Skin epidermis (tissue), 12 donors: ENCODE data around the gene EML4.

ENCODE experiments used
- H3K27ac ChIP-seq, 21 experiments: fragments of 200-600 bp; sonication (generic) in 11 of 21; one replicate each; pipeline ENCODE4 v1.5.0; 2020; ENCODE audit warnings: mild to moderate bottlenecking in 3 of 21, inconsistent platforms in 2 of 21, moderate library complexity in 2 of 21
- H3K4me3 ChIP-seq, 7 experiments: fragments of 200-600 bp; sonication (generic) in 2 of 7; one replicate each; pipeline ENCODE4 v1.5.0; 2020; ENCODE audit warnings: inconsistent platforms in 2 of 7, mild to moderate bottlenecking in 2 of 7, moderate library complexity in 1 of 7

The EML4 gene

DNA sequence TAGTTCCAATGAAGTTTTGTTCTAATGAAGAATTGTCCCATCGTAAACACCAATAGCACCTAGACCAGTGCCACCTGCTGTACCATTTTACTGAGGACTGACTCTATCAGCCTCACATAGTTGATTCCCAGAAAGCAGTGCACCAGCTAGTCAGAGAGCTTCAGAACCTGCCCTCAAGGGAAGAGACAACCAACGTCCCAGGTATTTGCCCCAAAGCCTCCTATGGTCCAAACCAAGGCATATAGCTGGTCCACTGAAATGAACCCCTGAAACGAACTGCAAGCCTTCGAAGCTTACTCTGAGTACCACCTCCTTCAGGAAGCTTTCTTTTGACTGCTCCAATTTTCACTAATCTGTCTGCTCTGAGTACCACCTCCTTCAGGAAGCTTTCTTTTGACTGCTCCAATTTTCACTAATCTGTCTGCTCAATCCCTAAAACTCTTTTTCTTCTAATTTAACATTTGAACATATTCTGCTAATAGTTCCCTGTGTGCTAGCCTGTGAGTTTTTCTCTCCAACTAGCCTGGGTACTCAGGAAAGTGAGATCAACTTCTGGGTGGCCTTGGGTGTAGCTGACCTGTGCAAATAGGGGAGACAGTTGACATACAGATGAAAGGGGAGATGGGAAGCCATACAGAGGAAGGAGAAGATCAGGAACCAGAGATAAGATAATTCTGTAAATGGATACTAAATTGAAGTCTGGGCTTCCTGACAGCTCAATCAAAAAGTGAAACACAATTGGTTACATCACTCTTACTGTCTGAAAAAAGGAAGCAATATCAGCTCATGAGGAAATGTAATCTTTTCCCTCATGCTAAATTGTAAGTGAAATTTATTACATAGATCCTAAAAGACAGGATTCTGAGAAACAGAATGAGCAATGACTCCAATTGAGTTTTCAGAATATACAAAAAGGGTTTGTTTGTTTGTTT, 33.5 kb upstream of the EML4 start:
- H3K27ac ChIP-seq: peak overlapping the region in 9 of 21 experiments; percentile 7 to 96 (median 50)
- H3K4me3 ChIP-seq: no peak overlapping the region

DNA sequence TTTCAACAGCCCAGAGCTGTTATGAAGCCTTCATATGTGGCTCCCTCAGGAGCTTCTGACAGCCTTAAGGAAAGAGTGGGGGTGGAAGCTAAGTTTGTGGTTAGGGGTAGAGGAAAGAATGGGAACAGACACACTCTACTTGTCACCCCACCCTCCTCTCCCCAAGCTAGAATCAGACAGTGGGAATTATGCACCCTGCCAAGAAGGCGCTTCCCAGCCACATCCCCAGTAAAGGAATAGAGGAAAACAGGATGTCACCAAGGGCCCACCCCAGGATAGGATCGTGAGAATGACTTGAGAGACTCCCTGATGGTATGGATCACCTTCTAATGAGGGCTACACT, 32.4 kb upstream of the EML4 start:
- H3K4me3 ChIP-seq: no peak overlapping the region
- peak overlapping the region in 6 of 21 experiments; percentile 18 to 96 (median 46) for H3K27ac ChIP-seq

DNA sequence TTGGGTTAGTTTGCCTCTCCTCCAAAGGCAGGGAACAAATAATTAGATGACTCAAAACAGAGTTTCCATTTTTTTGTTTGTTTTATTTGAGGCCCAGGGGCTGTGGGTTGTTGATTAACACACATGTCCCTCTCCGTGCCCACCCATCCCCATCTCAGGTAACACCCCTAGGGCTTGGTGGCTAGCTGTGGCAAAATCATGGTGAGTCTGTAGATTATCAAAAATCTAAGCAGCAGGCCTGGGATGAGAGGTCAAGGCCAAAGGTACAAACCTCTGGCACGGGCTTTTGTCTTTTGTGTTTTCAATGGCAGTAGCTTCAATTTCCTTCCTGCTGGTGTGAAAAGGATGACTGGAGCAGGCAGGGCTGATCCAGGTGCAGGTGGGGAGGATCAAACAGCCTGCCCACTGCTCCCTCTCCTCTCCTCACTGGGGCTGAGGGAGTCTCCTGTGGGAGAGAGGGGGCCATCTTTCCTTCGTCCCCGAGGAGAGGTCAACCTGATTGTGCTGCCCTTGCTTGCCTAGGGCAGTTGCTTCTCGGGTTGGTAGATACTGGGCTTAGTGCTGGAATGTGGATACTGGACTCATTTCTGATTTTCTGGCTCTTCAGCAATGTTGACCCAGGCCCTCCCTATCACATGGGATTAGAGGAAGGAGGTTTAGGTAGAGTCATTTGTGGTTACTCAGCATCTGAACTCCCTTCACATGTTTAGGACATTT, 31.9 kb upstream of the EML4 start:
- peak overlapping the region in 8 of 21 experiments; percentile 17 to 96 (median 40) for H3K27ac ChIP-seq
- no peak overlapping the region for H3K4me3 ChIP-seq

DNA sequence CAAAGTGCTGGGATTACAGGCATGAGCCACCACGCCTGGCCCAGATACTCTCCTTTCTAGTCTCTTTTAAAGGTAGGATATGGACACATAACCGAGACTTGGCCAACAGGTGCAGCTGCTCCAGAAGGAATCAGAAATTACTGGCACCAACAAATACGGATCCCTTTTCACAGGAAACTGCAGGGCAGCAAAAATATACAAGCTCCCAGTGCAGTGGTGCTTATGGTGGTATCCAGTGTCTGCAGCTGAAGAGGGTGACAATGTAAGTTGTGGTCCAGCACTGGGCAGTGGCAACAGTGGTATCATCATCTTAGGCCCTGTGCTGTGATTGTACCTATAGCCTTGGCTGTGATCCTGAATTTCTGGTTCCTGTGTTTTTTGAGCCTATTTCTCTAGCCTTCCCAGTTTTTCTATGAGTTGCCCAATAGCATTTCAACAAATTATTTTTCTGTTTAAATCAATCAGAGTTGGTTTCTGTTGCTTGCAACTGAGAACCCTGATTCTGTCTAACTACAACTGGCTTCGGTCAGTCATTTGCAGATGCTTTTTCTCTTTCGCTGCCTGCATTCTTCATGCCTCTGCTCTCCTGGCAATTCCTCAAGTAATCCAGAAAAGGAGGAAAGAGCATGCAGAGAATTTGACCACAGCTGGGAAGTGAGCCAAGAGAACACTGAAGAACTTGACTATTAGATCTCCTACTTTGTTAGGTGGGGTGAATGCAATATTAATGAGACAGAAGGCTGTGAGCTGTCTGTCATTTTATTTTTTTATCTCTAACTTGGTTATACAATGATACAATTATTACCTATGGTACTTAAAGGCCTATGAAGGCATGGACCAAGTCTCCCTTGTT, 30.8 kb upstream of the EML4 start:
- Histone ChIP-seq H3K4me3 (no peak overlapping the region), H3K27ac (peak overlapping the region in 7 of 21 experiments; percentile 6 to 45 (median 32))

DNA sequence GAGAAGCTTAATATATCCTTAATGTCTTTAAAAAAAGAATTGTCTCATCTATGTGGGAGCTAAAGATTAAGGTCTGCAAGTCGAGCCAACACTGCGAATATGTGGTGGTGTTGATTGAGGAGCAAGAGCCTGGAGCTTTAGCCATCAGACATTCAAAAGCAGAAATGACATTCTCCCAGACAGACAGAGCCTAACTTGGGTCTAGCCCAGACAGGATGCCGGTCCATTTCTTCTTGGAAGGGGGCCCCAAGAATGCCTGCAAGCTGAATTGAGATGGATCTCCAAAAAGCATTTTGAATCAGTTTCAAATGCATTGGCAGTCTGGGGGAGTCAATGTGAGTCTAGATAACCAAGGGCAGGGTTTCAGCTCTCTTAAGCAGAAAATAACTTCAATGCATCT, 30.1 kb upstream of the EML4 start:
- H3K4me3 ChIP-seq: no peak overlapping the region
- H3K27ac ChIP-seq: peak overlapping the region in 8 of 21 experiments; percentile 6 to 45 (median 27)

- no peak overlapping the region for H3K4me3 ChIP-seq
- H3K27ac ChIP-seq: peak overlapping the region in 16 of 21 experiments; percentile 14 to 94 (median 85)
Measured at GRCh38 chr2:42140496-42140895, 28.7 kb upstream of the EML4 start.

DNA sequence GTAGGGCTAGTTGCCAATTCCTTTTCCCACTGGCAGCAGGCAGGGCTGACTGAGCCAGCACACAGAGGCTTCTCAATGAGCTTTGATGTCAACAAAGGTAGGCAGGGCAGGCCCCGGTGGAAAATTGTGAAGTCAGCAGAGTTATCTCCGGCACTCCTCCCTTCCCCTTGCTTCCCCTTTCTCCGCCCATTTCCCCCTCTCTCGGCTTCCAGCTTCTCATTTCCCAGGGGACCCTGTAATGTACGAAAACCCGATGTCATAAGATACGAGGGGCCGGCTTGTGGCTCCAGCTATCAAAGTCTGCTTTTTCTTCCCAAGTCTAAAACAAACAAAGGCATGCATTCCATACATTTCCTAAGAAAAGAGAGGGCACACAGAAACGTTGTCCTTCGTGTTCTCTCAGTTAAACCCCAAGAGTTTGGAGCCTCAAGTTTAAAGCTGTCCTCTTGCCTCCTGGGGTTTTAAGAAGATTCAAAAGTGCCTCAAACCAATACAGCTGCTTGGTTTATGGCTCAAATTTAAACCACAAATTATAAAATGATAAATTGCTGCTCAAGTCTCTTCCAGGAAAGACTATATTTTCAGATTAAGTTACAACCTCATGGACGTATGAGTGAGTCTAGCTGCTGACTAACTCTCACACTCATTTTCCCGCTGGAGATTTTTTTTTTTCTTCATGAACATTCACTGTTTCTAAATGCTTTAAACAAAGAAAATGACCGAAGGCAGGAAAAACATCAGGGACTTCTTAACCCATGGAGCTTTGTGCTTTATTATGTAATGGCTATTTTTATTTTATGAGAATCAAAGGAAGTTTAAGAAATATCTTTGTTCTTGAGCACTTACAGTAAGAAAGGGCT, 27.2 kb upstream of the EML4 start:
- Histone ChIP-seq H3K4me3 (peak overlapping the region in 3 of 7 experiments; percentile 12 to 18 (median 13)), H3K27ac (peak overlapping the region in 20 of 21 experiments; percentile 31 to 94 (median 84))

DNA sequence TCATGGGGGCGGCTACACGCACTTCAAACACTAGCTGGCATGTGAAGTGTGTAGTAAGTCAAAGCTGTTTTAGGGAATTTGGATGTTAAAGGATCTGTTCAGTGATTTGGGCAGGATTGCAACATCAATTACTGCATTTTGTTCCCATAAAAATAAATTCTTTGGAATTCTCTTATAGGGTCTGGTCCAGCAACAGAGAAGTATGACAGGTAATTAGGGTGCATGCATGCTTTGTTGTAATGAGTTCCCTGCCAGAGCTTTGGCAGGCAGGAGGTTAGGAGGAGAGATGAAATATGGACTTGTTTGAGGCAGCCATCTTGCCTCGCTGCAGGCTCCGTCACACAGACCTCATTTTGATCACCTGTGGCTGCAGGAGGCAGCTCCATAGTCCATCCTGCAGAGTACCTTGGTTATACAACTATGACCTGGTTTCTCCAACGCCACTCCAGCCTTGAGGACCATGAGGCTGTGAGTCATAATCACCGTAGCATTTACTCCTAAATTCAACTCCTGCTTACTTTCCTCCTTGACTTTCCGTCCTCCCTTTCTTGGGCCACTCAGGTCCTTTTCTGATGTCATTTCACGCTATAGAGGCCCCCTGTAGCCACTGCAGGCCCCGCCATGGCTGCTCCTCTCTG, 26.5 kb upstream of the EML4 start:
- Histone ChIP-seq H3K27ac (peak overlapping the region in 20 of 21 experiments; percentile 31 to 94 (median 84)), H3K4me3 (no peak overlapping the region)

- Histone ChIP-seq H3K4me3 (no peak overlapping the region), H3K27ac (peak overlapping the region in 15 of 21 experiments; percentile 1 to 70 (median 52))
Measured at GRCh38 chr2:42147641-42148274, 21.4 kb upstream of the EML4 start.

DNA sequence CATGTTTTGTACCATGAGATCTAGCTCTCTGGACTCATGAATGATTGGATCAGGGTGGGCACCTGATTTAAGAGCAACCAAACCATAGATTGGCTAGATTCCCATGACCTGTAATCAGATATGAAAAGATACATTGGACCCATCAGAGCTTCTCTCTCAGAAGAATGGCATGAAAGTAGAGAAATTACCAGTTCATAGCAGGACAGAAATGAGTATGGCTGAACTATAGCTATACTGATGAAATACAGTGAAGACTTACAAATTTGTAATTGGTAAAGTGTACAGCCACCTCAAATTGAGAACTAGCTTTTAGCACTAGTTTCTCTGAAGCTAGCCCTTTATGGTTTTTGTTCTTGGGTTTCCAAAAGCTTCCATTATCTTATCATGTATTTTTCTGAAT, 19.0 kb upstream of the EML4 start:
- Histone ChIP-seq H3K4me3 (no peak overlapping the region), H3K27ac (no peak overlapping the region)

DNA sequence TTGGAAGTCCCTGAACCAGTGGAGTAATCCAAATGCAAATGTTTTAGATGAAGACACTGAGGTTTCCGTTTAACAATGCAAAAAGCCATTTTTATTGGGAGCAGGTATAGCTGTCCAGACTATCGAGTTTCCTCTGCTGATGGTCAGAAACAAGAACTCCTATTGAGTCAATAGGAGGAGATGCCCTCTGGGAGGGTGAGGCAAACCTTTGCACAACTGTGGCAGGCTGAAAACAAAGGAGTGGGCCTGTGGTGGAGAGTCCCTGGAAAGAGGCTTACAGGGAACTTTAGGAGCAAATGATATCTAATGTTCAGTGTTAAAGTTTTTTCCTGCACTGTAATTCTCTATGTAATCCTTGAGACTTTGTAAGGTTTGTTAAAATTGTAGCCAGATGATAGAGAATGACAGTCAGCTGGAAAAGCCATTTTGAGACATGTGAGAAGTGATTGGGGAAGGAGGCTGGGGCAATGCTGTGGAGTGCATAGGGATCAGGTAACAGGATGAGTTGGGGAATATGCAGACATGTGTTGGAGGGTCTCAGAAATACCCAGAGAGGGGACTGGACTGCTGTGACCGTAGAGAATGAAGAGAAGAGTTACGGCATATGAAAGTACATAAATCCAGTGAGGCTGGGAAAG, 15.1 kb upstream of the EML4 start:
- no peak overlapping the region for H3K27ac ChIP-seq
- H3K4me3 ChIP-seq: no peak overlapping the region

- no peak overlapping the region for H3K4me3 ChIP-seq
- H3K27ac ChIP-seq: no peak overlapping the region
Measured at GRCh38 chr2:42156721-42157120, 12.4 kb upstream of the EML4 start.

GRCh38 chr2:42161444-42161843, 7.7 kb upstream of the EML4 start:
- Histone ChIP-seq H3K27ac (no peak overlapping the region), H3K4me3 (no peak overlapping the region)

GRCh38 chr2:42163444-42164045, 5.6 kb upstream of the EML4 start:
- peak overlapping the region in 6 of 21 experiments; percentile 0 to 64 (median 38) for H3K27ac ChIP-seq
- H3K4me3 ChIP-seq: no peak overlapping the region

DNA sequence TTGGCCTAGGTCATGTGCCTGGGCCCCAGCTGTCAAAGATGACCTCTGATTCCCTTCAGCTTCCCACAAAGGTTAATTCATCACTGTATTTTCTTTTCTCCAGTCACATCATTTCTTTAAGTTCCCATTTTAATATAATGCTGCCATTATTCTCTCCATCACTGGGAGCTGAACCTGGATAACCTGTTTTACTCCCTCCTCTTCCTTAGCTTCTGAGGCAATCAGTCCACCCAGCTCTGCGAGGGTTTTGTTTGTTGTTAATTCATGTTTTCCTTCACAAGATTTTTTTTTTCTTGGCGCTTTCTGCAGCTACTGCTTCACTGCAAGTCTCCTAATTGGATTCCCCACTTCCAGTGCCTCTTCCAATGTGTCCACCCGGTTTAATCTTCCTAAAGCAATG, 5.1 kb upstream of the EML4 start:
- Histone ChIP-seq H3K27ac (peak overlapping the region in 6 of 21 experiments; percentile 10 to 64 (median 38)), H3K4me3 (no peak overlapping the region)

- Histone ChIP-seq H3K4me3 (no peak overlapping the region), H3K27ac (peak overlapping the region in 2 of 21 experiments; percentile 10 to 14)
Measured at GRCh38 chr2:42164971-42165370, 4.2 kb upstream of the EML4 start.

- Histone ChIP-seq H3K4me3 (no peak overlapping the region), H3K27ac (no peak overlapping the region)
Measured at GRCh38 chr2:42167458-42167857, 1.7 kb upstream of the EML4 start.
